ENCODE measurements around the gene CLP1. TPM values are rescaled to one million over a fixed set of nuclear protein-coding genes. Genes with fewer than 3 reads are reported as not detected.

The CLP1 gene
- polyA plus RNA-seq, 1 experiment: 19.6 TPM

DNA sequence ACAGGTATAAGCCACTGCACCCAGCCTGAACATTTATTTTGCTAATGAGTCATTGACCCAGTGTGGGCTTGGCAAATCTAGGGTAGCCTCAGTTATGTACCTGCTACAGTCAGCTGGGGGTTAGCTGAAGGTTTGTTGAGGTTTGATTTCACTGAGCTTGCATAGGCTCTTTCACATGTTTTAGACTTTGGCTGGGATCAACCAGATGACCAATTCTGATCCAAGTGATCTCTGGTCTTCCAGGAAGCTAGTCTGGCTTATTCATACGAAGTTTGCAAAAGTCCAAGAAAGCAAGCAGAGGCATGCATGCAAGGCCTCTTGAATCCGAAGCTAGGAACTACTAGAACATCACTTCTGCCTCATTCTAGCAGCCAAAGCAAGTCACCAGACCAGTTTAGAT lies 39.1 kb upstream of the CLP1 start:
- Histone ChIP-seq H3K36me3 (ENCODE audit: control insufficient read depth, insufficient read depth, low read length) (peaks cover 6% of the 10 kb centered on the region; the same call in 1 of the 2 replicates), H3K4me3 (ENCODE audit: low read depth, low read length) (no peak overlapping the region), H3K27me3 (ENCODE audit: control insufficient read depth, insufficient read depth, low read length) (no peaks in the 10 kb centered on the region; the same call in 1 of the 2 replicates)
- POLR2A ChIA-PET: no interaction called here
- no peak for DNase-seq (ENCODE audit: low read depth)
- CTCF ChIA-PET: interaction anchor here (0.9 to 2.2 kb wide), 5 partner anchors 11 to 22 kb away, joined by 3 to 9 read pairs (median 3); no protein-coding TSS in a partner anchor
- TF ChIP-seq CTCF (IDR thresholded peaks at IDR 0.05; ENCODE audit: insufficient read depth, low read depth, low read length): no peak

DNA sequence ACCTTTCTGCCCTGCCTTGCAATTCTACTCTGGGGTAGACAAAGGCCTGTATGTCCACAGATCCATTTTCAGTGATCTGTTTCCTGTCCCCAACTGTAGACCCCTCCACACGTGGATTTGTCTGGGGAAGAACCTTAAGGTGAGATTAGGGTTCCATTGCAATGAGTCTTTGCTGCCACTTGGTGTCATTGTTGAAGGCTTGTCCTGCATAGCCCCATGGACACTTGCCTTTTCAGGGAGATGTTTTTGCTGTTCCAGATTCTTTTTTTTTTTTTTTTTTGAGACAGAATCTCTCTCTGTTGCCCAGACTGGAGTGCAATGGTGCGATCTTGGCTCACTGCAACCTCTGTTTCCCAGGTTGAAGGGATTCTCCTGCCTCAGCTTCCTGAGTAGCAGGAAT lies 38.2 kb upstream of the CLP1 start:
- H3K36me3 ChIP-seq (ENCODE audit: control insufficient read depth, insufficient read depth, low read length): peaks cover 2% of the 10 kb centered on the region; the same call in 1 of the 2 replicates
- H3K4me3 ChIP-seq (ENCODE audit: low read depth, low read length): no peak overlapping the region
- no peak for DNase-seq (ENCODE audit: low read depth)
- H3K27me3 ChIP-seq (ENCODE audit: control insufficient read depth, insufficient read depth, low read length): no peaks in the 10 kb centered on the region; the same call in 1 of the 2 replicates
- ChIA-PET POLR2A (no interaction called here), CTCF (interaction anchor here (1.1 to 2.2 kb wide), 3 partner anchors 16 to 21 kb away, joined by 4 to 9 read pairs (median 5); no protein-coding TSS in a partner anchor)
- peak; percentile 28; the same call in 1 of the 2 replicates for TF ChIP-seq CTCF (IDR thresholded peaks at IDR 0.05; ENCODE audit: insufficient read depth, low read depth, low read length)

DNA sequence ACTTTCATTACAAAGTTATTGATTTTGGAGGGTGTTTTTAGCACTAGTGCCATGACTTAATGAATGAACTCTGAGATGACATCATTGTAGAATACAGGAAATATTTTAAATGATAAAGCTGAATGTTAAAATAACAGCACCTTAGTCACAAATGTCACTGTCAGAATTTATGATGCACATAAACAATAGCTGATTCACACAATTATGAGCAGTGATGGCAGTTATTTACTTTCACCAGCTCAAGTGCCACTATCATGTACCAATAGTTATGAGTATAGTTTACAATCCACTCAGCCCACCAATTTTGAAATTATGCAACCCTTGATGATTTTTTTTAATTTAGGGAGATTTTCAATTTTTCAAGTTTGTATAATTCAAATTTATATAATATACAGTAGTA lies 37.1 kb upstream of the CLP1 start:
- POLR2A ChIA-PET: no interaction called here
- no peak for TF ChIP-seq CTCF (IDR thresholded peaks at IDR 0.05; ENCODE audit: insufficient read depth, low read depth, low read length)
- DNase-seq (ENCODE audit: low read depth): no peak
- no peaks in the 10 kb centered on the region; the same call in 1 of the 2 replicates for H3K27me3 ChIP-seq (ENCODE audit: control insufficient read depth, insufficient read depth, low read length)
- CTCF ChIA-PET: interaction anchor here (1.1 to 2.1 kb wide), 4 partner anchors 15 to 18 kb away, joined by 3 to 7 read pairs (median 4); no protein-coding TSS in a partner anchor
- H3K4me3 ChIP-seq (ENCODE audit: low read depth, low read length): no peak overlapping the region
- no peaks in the 10 kb centered on the region for H3K36me3 ChIP-seq (ENCODE audit: control insufficient read depth, insufficient read depth, low read length)

GRCh38 chr11:57622263-57622662 lies 35.3 kb upstream of the CLP1 start:
- Histone ChIP-seq H3K27me3 (ENCODE audit: control insufficient read depth, insufficient read depth, low read length) (no peaks in the 10 kb centered on the region; the same call in 1 of the 2 replicates), H3K4me3 (ENCODE audit: low read depth, low read length) (no peak overlapping the region), H3K36me3 (ENCODE audit: control insufficient read depth, insufficient read depth, low read length) (no peaks in the 10 kb centered on the region)
- POLR2A ChIA-PET: no interaction called here
- TF ChIP-seq CTCF (IDR thresholded peaks at IDR 0.05; ENCODE audit: insufficient read depth, low read depth, low read length): no peak
- DNase-seq (ENCODE audit: low read depth): no peak
- CTCF ChIA-PET: interaction anchor here (0.9 to 1.6 kb wide), 6 partner anchors 10 to 54 kb away, joined by 3 to 4 read pairs (median 4); no protein-coding TSS in a partner anchor

DNA sequence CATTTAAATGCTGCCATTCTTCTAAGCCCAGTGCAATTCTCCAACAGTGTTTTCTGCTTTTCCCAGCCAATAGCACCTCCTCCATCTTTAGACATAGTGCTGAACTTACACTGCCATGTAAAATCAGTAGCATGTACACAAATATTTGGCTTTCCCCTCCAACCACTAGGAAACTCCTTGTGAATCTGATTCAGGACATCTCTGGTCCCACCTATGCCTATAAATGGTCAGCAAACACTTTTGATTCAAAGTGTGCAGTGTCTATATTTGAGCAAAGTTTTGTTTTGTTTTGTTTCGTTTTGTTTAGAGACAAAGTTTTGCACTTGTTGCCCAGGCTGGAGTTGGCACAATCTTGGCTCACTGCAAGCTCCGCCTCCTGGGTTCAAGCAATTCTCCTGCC lies 32.7 kb upstream of the CLP1 start:
- Histone ChIP-seq H3K27me3 (ENCODE audit: control insufficient read depth, insufficient read depth, low read length) (no peaks in the 10 kb centered on the region; the same call in 1 of the 2 replicates), H3K4me3 (ENCODE audit: low read depth, low read length) (no peak overlapping the region), H3K36me3 (ENCODE audit: control insufficient read depth, insufficient read depth, low read length) (no peaks in the 10 kb centered on the region)
- ChIA-PET POLR2A (no interaction called here), CTCF (interaction anchor here (0.7 to 3.1 kb wide), 2 partner anchors 10 to 12 kb away, joined by 3 to 12 read pairs; no protein-coding TSS in a partner anchor)
- no peak for DNase-seq (ENCODE audit: low read depth)
- no peak for TF ChIP-seq CTCF (IDR thresholded peaks at IDR 0.05; ENCODE audit: insufficient read depth, low read depth, low read length)

Measured in BJ (cell line).